NCI-H2081 treated with DMSO at 0.1 percent for 48 hours (cell line): ENCODE results near the gene EXOC2.
"Not testable (repeated sequence)": the region's sequence is repeated elsewhere in the genome, so short reads cannot be mapped to it uniquely, and the experiment has no call there.

Experiments
- DNase-seq: peaks from one replicate; lab custom pipeline; 2025; lab: John Stamatoyannopoulos, UW

Gene EXOC2

DNA sequence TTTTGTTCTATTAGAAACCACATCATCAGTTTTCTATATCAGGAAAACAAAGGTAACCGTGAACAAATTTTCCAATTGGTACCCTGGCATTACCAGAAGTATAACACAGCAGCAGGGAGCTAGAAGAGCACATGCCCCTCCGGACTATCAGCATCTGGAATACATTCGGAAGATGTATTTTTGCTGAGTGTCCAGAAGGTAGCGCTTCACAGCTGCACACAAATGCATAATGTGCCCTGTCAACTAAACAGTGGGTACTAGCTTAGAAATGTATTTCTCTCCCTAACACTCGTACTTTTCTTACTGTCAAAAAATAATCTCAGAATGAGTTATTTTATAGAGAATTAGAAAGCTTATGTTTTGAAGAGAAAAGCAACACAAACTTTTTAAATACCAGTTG, 113.6 kb downstream of the EXOC2 start:
- no peak for DNase-seq

GRCh38 chr6:572596-573265, 120.2 kb downstream of the EXOC2 start:
- no peak for DNase-seq

DNA sequence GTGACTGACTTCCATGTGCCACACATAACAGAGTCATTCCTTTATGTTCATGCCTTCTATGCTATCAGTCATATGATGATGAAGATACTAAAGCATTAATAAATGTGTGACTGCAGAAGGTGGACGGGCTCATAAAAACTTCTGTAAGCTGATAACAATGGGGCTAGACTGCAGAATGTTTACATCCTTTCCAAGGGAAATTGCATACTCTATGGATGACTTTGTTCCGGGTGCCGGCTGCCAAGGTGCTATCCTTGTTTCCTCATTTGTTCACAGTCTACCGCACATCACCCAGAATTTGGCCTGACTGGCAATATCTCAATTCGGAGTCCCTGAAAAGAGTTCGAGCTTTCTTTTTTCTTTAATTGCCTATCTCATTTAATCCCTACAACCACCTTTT, 121.0 kb downstream of the EXOC2 start:
- DNase-seq = no peak

DNA sequence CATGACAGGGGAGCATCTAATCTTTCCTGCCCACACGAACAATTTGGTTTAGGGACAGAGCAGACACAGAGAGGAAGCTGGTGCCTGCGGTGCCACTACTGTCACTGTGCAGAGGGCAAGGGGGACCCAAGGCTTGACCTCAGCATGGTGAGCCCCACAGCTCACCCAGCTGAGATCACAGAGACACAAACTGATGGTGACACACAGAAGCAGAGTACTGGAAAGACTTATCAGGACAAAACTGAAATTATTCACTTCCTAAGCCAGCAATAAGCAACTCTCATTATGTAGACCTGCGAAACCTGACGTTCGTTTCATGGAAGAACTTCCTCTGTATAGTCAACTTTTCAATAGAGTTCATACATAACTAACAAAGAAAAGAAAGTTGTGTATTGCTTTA, 122.1 kb downstream of the EXOC2 start:
- DNase-seq = no peak

- DNase-seq = no peak
Observed at GRCh38 chr6:568954-569523, 123.9 kb downstream of the EXOC2 start.

DNA sequence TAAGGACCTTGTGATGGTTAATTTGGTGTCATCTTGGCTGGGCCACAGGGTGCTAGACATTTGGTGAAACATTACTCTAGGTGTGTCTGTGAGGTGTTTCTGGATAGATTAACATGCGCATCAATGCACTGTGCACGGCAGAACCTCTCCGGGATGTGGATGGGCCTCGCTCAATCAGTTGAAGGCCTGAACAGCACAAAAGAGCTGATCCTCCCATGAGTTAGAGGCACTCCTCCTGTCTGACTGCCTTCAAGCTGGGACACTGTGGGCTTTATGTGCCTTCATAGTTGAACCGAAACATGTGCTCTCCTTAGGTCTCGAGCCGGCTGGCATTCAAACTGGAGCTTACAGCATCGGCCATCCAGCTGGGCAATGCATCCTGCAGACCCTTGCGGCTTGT, 124.9 kb downstream of the EXOC2 start:
- no peak for DNase-seq

- DNase-seq = no peak
Observed at GRCh38 chr6:563863-564262, 129.1 kb downstream of the EXOC2 start.

DNA sequence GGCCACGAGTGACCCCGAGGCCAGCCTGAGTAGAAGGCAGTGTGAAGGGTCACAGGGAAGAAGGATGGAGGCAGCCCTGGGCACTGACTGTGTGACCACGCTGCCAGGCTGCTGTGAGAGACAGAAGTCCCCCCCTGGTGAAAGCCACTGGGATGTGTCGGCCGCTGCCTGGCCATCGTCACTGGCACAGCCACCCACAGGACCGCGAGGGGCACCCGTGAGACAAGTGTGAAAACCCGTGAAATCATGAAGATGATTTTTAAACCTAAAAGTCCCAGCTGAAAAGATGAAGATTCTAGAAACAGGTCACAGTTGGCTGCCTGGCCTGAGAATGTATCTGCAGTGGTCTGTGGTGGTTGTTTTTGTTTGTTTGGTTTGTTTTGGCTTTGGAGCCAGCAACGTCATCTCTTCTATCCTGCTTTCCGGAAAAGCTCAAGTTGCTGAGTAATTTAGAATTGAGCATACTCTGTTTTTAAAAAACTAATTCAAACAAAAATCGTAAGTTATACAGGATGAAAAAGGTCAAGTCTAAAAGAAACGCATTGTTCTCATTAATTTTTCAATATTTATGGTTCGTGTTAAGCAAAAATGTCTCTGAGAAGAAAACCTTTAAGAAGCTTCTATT, 130.8 kb downstream of the EXOC2 start:
- DNase-seq = no peak

GRCh38 chr6:561335-561734, 131.6 kb downstream of the EXOC2 start:
- not testable (repeated sequence) for DNase-seq

DNA sequence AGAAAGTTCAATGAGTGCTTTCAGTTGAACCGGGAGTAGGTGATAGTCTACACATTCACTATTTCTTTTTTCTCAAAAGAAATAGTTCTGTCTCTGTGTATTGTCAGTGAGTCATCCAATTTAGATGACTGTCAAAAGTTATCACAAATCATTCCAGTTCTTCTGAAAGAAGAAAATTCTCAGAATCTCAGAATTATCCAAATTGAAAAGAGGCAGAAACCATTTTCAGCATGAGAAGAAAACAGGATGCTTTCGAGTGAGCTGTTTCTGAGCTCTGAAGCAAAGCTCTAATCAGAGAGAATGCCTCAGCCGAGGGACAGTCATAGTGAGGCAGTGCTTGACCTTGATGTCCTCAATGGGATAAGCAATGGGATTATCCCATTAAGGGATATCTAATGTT, 134.0 kb downstream of the EXOC2 start:
- DNase-seq = no peak

DNA sequence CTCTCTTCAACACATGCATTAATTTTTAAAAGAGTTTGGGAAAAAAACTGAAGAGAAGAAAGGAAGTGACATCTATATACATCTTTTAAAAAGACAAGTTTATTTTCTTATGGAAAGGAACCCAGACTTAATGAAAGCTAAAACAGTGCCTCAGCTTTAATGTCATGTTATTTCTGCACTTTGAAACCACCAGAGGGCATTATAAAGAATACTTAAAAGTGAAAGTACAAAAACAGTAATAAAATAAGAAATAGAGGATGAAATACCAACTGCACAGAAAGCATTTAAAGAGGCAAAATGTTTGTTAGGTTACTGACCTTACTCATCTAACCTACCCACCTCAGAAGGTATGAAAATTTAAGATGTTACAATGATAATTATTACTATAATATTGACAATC, 134.8 kb downstream of the EXOC2 start:
- DNase-seq = no peak

- no peak for DNase-seq
Observed at GRCh38 chr6:551829-552350, 141.0 kb downstream of the EXOC2 start.

- no peak for DNase-seq
Observed at GRCh38 chr6:551405-551804, 141.5 kb downstream of the EXOC2 start.

GRCh38 chr6:549906-550305, 143.0 kb downstream of the EXOC2 start:
- DNase-seq = no peak

- DNase-seq = no peak
Observed at GRCh38 chr6:548517-548916, 144.4 kb downstream of the EXOC2 start.

DNA sequence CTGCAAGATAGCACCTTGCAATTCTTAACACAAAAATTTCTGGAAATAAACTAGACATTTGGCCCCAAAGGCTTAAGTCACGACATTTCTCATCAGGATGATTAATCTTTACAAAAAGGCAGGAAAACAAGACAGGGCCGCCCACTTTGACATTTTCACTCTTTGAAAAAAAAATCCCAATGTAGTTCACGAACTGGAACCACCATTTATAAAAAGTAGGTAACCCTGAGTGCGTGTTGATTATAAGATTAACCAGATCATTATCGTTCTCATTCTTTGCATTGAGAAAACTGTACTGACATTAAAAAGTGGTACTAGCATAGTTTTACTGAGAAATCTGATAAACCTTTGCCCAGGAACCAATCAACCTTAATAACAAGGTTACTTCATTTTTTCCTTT, 144.8 kb downstream of the EXOC2 start:
- no peak for DNase-seq

- no peak for DNase-seq
Observed at GRCh38 chr6:540490-540889, 152.4 kb downstream of the EXOC2 start.

- DNase-seq = no peak
Observed at GRCh38 chr6:537114-537513, 155.8 kb downstream of the EXOC2 start.

DNA sequence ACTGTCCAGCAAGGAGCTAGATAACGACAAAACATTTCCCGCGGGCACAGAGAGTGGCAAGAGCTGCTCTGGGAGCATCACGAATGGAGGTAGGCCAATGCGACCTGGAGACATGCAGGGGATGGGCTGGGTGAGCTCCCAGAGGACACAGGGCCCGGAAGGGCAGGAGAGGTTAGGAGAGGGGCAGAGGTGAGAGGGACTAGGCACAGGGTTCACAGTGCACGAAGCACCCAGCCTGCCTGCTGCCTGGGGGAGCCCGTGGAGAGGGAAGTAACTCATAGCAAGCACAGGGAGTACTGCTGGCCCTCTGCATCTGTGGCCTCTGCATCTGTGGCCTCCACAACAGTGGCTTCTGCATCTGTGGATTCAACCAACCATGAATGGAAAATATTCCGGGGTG, 162.5 kb downstream of the EXOC2 start:
- no peak for DNase-seq

GRCh38 chr6:528989-529388, 163.9 kb downstream of the EXOC2 start:
- no peak for DNase-seq

- DNase-seq = no peak
Observed at GRCh38 chr6:527989-528673, 164.8 kb downstream of the EXOC2 start.

DNA sequence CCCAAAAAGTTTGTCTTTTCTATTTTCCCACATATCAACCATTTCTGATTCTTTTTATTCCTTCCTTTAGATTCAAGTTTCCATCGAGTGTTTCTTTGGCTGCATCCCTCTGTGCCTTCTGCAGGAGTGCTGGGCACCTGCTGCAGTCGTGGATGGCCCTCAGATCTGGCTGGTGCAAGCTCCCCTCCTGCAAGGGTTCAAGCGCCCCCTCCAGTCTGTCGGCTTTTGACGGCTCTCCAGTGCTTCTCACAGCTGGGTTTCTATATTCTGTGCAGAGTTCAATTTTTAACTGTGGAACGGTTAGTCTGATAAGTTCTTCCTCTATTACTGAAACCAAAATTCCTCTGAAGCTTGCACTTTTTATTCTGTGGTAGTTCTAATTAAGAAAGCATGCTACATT, 168.1 kb downstream of the EXOC2 start:
- DNase-seq = no peak

GRCh38 chr6:520820-521219, 172.1 kb downstream of the EXOC2 start:
- DNase-seq = no peak
